Glutamatergic neuron (in vitro differentiated cells): ENCODE data around the gene EPC2. TPM values are rescaled to one million over a fixed set of nuclear protein-coding genes. Genes with fewer than 3 reads are reported as not detected.
"Not testable (repeated sequence)": the region's sequence is repeated elsewhere in the genome, so short reads cannot be mapped to it uniquely, and the experiment has no call there.

Experiments
- DNase-seq: peaks from one replicate; pipeline ENCODE4 v3.0.0; 2022
- H3K27ac Mint-ChIP-seq: one replicate; pipeline ENCODE4 v1.8.0; 2020; ENCODE audit warnings: mild to moderate bottlenecking, mixed read lengths, inconsistent platforms; ENCODE audit not compliant: unreplicated experiment
- H3K27me3 Mint-ChIP-seq: one replicate; pipeline ENCODE4 v1.8.0; 2020; ENCODE audit warnings: mild to moderate bottlenecking, moderate library complexity, mixed read lengths, inconsistent platforms; ENCODE audit not compliant: unreplicated experiment
- H3K36me3 Mint-ChIP-seq: one replicate; pipeline ENCODE4 v1.8.0; 2020; ENCODE audit warnings: mild to moderate bottlenecking, mixed read lengths, inconsistent platforms; ENCODE audit not compliant: unreplicated experiment
- H3K4me1 Mint-ChIP-seq: one replicate; pipeline ENCODE4 v1.8.0; 2020; ENCODE audit warnings: mild to moderate bottlenecking, low read depth, mixed read lengths, inconsistent platforms; ENCODE audit not compliant: unreplicated experiment
- H3K4me3 Mint-ChIP-seq: one replicate; pipeline ENCODE4 v1.8.0; 2020; ENCODE audit warnings: mild to moderate bottlenecking, mixed read lengths, inconsistent platforms; ENCODE audit not compliant: unreplicated experiment
- H3K9me3 Mint-ChIP-seq: one replicate; pipeline ENCODE4 v1.8.0; 2020; ENCODE audit warnings: mild to moderate bottlenecking, moderate library complexity, mixed read lengths, inconsistent platforms; ENCODE audit not compliant: unreplicated experiment
- CTCF ChIP-seq: fragments of 200-600 bp; sonication (generic); IDR thresholded peaks from one replicate; pipeline ENCODE4 v1.5.0; 2021; ENCODE audit not compliant: partially characterized antibody, unreplicated experiment
- total RNA-seq: library from RNA; stranded (reverse); fragmentation: NEBNext Ultra II Directional; extraction: Animal tissue kit (Norgen Biotek cat#: 25700); gene quantifications from one replicate; pipeline ENCODE4 v1.2.1, GENCODE V29; 2021; ENCODE audit not compliant: unreplicated experiment

EPC2 gene
- total RNA-seq, 1 donor from 2014 or later = 40.9 TPM

DNA sequence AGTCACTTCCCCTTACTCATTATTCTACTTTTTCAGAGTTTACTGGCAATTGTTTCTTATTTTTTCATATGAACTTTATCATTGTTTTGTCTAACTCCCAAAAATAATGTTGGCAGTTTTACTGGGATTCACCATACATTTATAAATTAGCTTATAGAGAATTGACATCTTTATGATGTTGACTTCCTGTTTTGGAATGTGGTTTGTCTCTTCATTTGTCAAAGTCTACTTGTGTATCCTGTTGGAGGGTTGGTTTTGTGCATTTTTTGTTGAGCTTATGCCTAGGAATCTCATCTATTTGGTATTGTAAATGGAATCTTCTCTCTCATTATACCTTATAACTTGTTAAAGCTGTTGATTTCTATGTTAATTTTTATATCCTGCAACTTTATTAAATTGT lies 16.4 kb downstream of the EPC2 start:
- peaks cover 10% of the 10 kb centered on the region for H3K4me1 Mint-ChIP-seq
- peaks cover 1% of the 10 kb centered on the region for H3K27me3 Mint-ChIP-seq
- H3K4me3 Mint-ChIP-seq = no peak overlapping the region
- no peak for DNase-seq
- H3K27ac Mint-ChIP-seq = no peak overlapping the region
- no peaks in the 10 kb centered on the region for H3K36me3 Mint-ChIP-seq
- TF ChIP-seq CTCF = no peak
- peaks cover 2% of the 10 kb centered on the region for H3K9me3 Mint-ChIP-seq

DNA sequence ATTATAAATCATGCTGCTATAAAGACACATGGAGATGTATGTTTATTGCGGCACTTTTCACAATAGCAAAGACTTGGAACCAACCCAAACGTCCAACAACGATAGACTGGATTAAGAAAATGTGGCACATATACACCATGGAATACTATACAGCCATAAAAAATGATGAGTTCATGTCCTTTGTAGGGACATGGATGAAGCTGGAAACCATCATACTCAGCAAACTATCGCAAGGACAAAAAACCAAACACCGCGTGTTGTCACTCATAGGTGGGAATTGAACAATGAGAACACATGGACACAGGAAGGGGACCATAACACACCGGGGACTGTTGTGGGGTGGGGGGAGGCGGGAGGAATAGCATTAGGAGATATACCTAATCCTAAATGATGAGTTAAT lies 17.8 kb downstream of the EPC2 start:
- H3K4me3 Mint-ChIP-seq, DNase-seq, H3K36me3 Mint-ChIP-seq: not testable (repeated sequence)

DNA sequence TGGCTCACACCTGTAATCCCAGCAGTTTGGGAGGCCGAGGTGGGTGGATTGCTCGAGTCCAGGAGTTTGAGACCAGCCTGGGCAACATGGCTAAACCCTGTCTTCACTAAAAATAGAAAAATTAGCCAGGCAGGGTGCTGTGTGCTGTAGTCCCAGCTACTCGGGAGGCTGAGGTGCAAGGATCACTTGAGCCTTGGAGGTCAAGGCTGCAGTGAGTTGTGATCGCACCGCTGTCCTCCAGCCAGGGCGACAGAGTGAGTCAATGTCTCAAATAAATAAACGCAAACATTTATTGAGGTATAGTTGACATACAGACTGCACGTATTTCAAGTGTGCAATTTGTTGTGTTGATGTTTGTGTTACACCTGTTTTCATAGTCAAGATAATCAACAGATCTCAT lies 19.7 kb downstream of the EPC2 start:
- Mint-ChIP-seq H3K27ac (no peak overlapping the region), H3K4me3 (no peak overlapping the region), H3K4me1 (peaks cover 8% of the 10 kb centered on the region), H3K36me3 (no peaks in the 10 kb centered on the region), H3K9me3 (peaks cover 4% of the 10 kb centered on the region), H3K27me3 (peaks cover 1% of the 10 kb centered on the region)
- no peak for DNase-seq
- TF ChIP-seq CTCF = no peak

More for the DNA sequence above, 17.8 kb downstream of the EPC2 start:
- H3K27me3 Mint-ChIP-seq, H3K4me1 Mint-ChIP-seq, H3K9me3 Mint-ChIP-seq, H3K27ac Mint-ChIP-seq: not testable (repeated sequence)

- peaks cover 7% of the 10 kb centered on the region for H3K4me1 Mint-ChIP-seq
- no peaks in the 10 kb centered on the region for H3K36me3 Mint-ChIP-seq
- no peak for TF ChIP-seq CTCF
- peaks cover 1% of the 10 kb centered on the region for H3K27me3 Mint-ChIP-seq
- H3K4me3 Mint-ChIP-seq = no peak overlapping the region
- no peak for DNase-seq
- H3K27ac Mint-ChIP-seq = no peak overlapping the region
- peaks cover 4% of the 10 kb centered on the region for H3K9me3 Mint-ChIP-seq
Observed at GRCh38 chr2:148666555-148666954, 22.0 kb downstream of the EPC2 start.

DNA sequence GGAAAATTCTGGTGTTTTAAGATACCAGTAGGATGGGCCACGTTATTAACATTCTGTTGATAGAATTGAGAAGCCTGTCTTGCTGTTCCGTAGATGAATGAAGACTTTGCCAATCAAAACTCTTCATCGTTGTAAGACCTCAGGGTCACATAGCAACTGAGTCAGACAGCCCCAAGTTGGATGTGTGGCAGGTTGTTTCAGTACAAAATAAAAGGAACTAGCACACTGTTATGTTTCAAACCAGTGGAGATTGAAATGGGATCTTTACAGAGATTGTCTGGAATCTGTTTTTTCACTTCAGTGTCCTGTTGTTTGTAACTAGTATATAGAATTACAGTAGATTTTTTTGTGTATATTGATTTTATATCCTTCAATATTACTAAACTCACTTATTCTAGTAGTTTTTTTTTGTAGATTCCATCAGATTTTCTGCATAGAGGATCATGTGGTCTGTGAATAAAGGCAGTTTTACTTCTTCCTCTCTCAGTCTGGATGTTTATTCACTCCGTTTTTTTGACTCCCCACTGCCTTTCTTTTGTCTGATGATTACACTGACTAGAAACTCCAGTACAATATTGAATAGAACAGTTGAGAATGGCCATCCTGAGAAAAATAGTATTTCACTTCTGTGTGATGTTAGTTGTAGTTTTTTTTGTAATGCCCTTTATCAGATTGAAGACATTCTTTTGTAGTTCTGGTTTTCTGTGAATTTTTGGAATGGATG lies 22.7 kb downstream of the EPC2 start:
- peaks cover 5% of the 10 kb centered on the region for H3K9me3 Mint-ChIP-seq
- H3K27ac Mint-ChIP-seq = no peak overlapping the region
- H3K4me3 Mint-ChIP-seq = no peak overlapping the region
- no peak for TF ChIP-seq CTCF
- no peaks in the 10 kb centered on the region for H3K36me3 Mint-ChIP-seq
- peaks cover 1% of the 10 kb centered on the region for H3K27me3 Mint-ChIP-seq
- DNase-seq = no peak
- H3K4me1 Mint-ChIP-seq = peaks cover 7% of the 10 kb centered on the region
